Right lobe of liver (tissue), 6 donors: ENCODE results near the gene EXOSC7. TPM values are rescaled to one million over a fixed set of nuclear protein-coding genes. Genes with fewer than 3 reads are reported as not detected.

ENCODE experiments used
- ATAC-seq, 4 donors: fragments of 200-7000 bp; cut with Tn5 transposase; one replicate each; pipeline ENCODE4 v1.9.1; 2020; ENCODE audit warnings: mild to moderate bottlenecking in 4 of 4, moderate library complexity in 4 of 4
- DNase-seq, 3 donors: peaks; one replicate each; pipeline ENCODE4 v3.0.0-alpha.2; 2020
- H3K27ac ChIP-seq, 3 donors: fragments of 200-600 bp; one replicate each; pipeline ENCODE4 v1.8.0; 2022
- H3K27me3 ChIP-seq, 2 donors: fragments of 200-600 bp; one replicate each; pipeline ENCODE4 v1.8.0; 2022
- H3K36me3 ChIP-seq, 4 donors: fragments of 200-600 bp; sonication (generic) in 1 of 4; one replicate each; pipeline versions ENCODE4 v1.5.1 to v1.8.0; 2017 to 2022; ENCODE audit warnings: control low read depth in 1 of 4
- H3K4me1 ChIP-seq, 4 donors: fragments of 200-600 bp; sonication (generic) in 1 of 4; one replicate each; pipeline versions ENCODE4 v1.5.1 to v1.8.0; 2017 to 2022; ENCODE audit warnings: control low read depth in 1 of 4
- H3K4me3 ChIP-seq, 3 donors: fragments of 200-600 bp; one replicate each; pipeline ENCODE4 v1.8.0; 2022
- H3K9me3 ChIP-seq, 4 donors: fragments of 200-600 bp; sonication (generic) in 1 of 4; one replicate each; pipeline versions ENCODE4 v1.5.1 to v1.8.0; 2017 to 2022; ENCODE audit warnings: control low read depth in 1 of 4
- POLR2A ChIP-seq: fragments of 450-650 bp; IDR thresholded peaks from one replicate; pipeline ENCODE4 v1.6.1; 2017; ENCODE audit warnings: antibody characterized with exemption, mild to moderate bottlenecking
- WGBS: methylation state at CpG from one replicate; pipeline ENCODE4 v1.1.6; 2018; ENCODE audit warnings: low coverage, low lambda C conversion rate; ENCODE audit not compliant: insufficient coverage; ENCODE audit errors: missing lambda C conversion rate; 5-methylcytosine and 5-hydroxymethylcytosine counted together
- intact Hi-C, 2 donors: fragments of 100-400 bp; cut with DNase I; formaldehyde crosslinking; loops; one replicate each; pipeline versions ENCODE4 v1.11.2 to v1.14.1; 2022
- total RNA-seq, 6 experiments: library from RNA; depleted of rRNA in 2 of 6; stranded (reverse); fragments of >200 nt in 2 of 6; fragmentation: NEBNext Ultra II Directional in 3 of 6; extraction: Animal tissue kit (Norgen Biotek cat#: 25700) in 3 of 6; gene quantifications; one replicate each; pipeline versions ENCODE4 v1.1.0 to v1.2.4, GENCODE V29; 2016 to 2023
- TF ChIP-seq, protein P1 (sequence below), 4 donors: fragments of 200-600 bp in 3 of 4; fragments of 450-650 bp in 1 of 4; IDR thresholded peaks; one replicate each; pipeline versions ENCODE4 v1.5.1 to v1.8.0; 2016 to 2022; ENCODE audit warnings: antibody characterized with exemption in 4 of 4, mild to moderate bottlenecking in 2 of 4
- donor health status: DM: no; HTN: yes; CAD: no.
- donor health status: DM: no; HTN: no; CAD: no.
- donor health status: DM: no; HTN: no; CAD: no.
- donor health status: DM: no; HTN: yes; CAD: no.
- donor health status: DM: no; HTN: yes; CAD: no.

EXOSC7 gene
- total RNA-seq, 6 experiments from 2014 or later, result 15.1 to 25.7 (median 15.9) TPM

DNA sequence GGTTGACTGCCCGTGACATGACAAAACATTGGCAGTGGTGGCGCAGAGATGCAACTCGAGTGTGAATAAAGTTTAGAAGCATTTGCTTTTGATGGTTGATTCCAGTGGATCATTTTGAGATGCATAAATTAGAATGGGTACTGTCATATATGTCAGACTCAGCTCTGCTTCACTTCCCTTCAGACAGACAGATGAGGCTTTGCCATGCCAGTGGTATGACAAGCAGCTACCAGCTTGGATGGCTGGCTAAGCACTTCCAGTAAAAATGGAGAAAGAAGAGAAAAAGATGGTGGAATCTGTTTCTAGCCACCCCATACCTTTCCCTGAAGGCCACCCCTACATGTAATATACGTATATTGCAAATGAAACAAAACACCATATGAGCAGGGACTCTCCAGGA, 36.5 kb downstream of the EXOSC7 start:
- peak overlapping the region in 2 of 3 donors; percentile 11 to 25 for H3K27ac ChIP-seq
- no peak for DNase-seq
- WGBS, result 84% methylated on average over 4 of the region's 4 CpGs

DNA sequence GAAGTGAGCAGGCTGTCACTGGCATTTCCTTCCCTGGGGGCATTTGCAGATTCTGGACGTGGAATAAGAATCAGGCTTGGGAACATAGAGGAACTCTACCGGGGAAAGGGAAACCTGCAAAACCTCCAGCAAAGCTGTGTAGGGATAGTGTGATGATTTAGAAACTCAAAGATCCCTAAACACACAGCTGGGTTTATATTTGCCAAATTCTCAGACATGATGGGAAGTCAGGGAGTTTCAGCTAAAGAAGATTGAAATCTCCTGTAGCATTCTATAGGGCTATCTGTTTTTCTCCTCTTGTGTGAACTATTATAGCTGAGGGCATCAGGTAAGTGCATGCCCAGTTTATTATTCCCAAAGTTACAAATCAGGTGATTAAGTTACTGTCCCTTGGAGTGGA, 40.9 kb downstream of the EXOSC7 start:
- DNase-seq, result no peak
- intact Hi-C loops, result no loop called here
- no peak overlapping the region for H3K4me3 ChIP-seq
- ATAC-seq, result no peak
- no peaks in the 10 kb centered on the region for H3K4me1 ChIP-seq
- WGBS, result 83% methylated on average over 1 of the region's 2 CpGs
- H3K27ac ChIP-seq, result no peak overlapping the region
- TF ChIP-seq, protein P1, sequence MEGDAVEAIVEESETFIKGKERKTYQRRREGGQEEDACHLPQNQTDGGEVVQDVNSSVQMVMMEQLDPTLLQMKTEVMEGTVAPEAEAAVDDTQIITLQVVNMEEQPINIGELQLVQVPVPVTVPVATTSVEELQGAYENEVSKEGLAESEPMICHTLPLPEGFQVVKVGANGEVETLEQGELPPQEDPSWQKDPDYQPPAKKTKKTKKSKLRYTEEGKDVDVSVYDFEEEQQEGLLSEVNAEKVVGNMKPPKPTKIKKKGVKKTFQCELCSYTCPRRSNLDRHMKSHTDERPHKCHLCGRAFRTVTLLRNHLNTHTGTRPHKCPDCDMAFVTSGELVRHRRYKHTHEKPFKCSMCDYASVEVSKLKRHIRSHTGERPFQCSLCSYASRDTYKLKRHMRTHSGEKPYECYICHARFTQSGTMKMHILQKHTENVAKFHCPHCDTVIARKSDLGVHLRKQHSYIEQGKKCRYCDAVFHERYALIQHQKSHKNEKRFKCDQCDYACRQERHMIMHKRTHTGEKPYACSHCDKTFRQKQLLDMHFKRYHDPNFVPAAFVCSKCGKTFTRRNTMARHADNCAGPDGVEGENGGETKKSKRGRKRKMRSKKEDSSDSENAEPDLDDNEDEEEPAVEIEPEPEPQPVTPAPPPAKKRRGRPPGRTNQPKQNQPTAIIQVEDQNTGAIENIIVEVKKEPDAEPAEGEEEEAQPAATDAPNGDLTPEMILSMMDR (IDR thresholded peaks at IDR 0.05), result no peak
- TF ChIP-seq POLR2A, result no peak
- no peaks in the 10 kb centered on the region for H3K9me3 ChIP-seq
- peaks cover 0 to 4% (median 0%) of the 10 kb centered on the region in 4 donors for H3K36me3 ChIP-seq
- no peaks in the 10 kb centered on the region for H3K27me3 ChIP-seq

More for the DNA sequence above, 36.5 kb downstream of the EXOSC7 start:
- Histone ChIP-seq H3K9me3 (no peaks in the 10 kb centered on the region), H3K4me1 (peaks cover 0 to 6% (median 0%) of the 10 kb centered on the region in 4 donors), H3K27me3 (no peaks in the 10 kb centered on the region), H3K4me3 (no peak overlapping the region), H3K36me3 (peaks cover 0 to 13% (median 0%) of the 10 kb centered on the region in 4 donors)
- ATAC-seq, result no peak
- intact Hi-C loops, result no loop called here
- TF ChIP-seq POLR2A, result no peak
- TF ChIP-seq, protein P1 (IDR thresholded peaks at IDR 0.05), result no peak

GRCh38 chr3:45017821-45018220, 41.8 kb downstream of the EXOSC7 start:
- 75% methylated on average over 5 of the region's 5 CpGs for WGBS
- no peak for DNase-seq
- intact Hi-C loops, result no loop called here

GRCh38 chr3:45020534-45020933, 44.5 kb downstream of the EXOSC7 start:
- no peak for DNase-seq
- Histone ChIP-seq H3K36me3 (no peaks in the 10 kb centered on the region), H3K4me1 (no peaks in the 10 kb centered on the region), H3K4me3 (no peak overlapping the region), H3K27me3 (no peaks in the 10 kb centered on the region), H3K9me3 (no peaks in the 10 kb centered on the region), H3K27ac (no peak overlapping the region)
- intact Hi-C loops, result no loop called here
- no peak for ATAC-seq
- 68% methylated on average over 6 of the region's 8 CpGs for WGBS
- TF ChIP-seq, protein P1 (IDR thresholded peaks at IDR 0.05), result no peak
- no peak for TF ChIP-seq POLR2A

More at GRCh38 chr3:45017821-45018220, 41.8 kb downstream of the EXOSC7 start:
- Histone ChIP-seq H3K4me3 (no peak overlapping the region), H3K9me3 (no peaks in the 10 kb centered on the region), H3K27me3 (no peaks in the 10 kb centered on the region), H3K27ac (no peak overlapping the region), H3K4me1 (no peaks in the 10 kb centered on the region), H3K36me3 (no peaks in the 10 kb centered on the region)
- no peak for ATAC-seq
- no peak for TF ChIP-seq POLR2A
- TF ChIP-seq, protein P1 (IDR thresholded peaks at IDR 0.05), result no peak
